Activated T-cell treated with anti-CD3 and anti-CD28 coated beads for 4 hours (primary cell): ENCODE measurements around the gene LIF.
"Not testable (repeated sequence)": the region's sequence is repeated elsewhere in the genome, so short reads cannot be mapped to it uniquely, and the experiment has no call there.

ENCODE experiments used
- DNase-seq: peaks from one replicate; pipeline ENCODE4 v3.0.0-alpha.2; 2020

LIF gene

GRCh38 chr22:30241576-30242371 lies 4.8 kb downstream of the LIF start:
- no peak for DNase-seq

DNA sequence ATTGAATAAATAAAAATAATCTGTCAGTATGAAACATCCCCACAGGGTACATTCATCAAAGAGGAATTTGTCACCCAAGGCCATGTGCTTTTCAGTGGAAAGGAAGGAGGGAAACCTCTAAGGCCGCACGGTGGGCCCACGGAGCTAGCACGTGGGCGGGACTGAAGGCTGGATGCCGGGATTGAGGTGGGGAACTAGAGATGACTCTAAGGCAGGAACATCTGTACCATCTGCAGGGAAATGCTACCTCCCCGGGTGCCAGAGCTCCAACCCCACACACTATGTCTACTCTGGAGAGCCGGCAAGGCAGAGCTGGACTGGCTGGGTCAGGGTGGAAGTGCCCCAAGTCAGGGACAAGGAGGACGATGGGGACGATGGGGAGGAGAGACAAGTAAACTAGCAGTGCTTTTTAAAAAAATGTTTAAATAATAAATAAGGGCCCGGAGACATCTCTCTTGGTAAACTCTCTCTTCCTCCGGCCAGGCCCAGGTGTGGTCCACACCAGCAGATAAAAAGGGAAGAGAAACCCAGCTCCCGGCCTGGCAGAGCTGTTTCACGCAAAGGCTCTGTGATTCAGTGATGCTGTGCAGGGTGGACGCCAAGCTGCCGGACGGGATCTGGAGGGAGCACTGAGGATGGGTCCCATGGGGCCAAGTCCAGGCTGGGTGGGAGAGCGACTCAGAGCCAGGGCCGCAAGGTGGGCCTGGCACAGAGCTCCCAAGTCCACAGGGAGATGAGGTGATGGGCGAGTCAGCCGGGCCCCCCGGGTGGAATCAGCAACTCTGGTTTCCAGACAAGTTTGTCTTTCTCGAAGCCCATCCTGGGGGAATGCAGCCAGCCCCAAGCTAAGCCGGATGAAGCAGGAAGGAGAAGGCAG lies 5.8 kb downstream of the LIF start:
- DNase-seq, result no peak

- DNase-seq, result no peak
Measured at GRCh38 chr22:30239488-30240405, 6.8 kb downstream of the LIF start.

- no peak for DNase-seq
Measured at GRCh38 chr22:30238661-30239487, 7.7 kb downstream of the LIF start.

DNA sequence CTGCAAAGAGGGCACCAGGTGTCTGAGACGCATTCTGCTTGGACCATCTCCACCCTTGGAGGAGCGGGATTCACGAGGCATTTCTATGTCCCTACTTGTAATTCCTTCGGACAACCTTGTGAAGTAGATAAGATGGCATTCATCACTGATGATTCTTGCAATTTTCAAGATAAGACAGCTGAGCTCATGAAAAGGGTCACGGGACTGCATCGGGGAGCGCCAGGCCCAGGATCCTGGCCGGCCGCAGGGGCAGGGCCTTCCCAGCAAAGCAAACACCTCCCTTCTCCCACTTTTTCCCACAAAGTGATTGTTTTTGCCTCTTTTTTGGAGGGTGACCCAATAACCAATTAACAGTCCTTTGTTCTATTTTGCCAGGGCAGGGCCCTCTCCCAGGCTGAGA lies 8.4 kb downstream of the LIF start:
- no peak for DNase-seq

- DNase-seq, result no peak
Measured at GRCh38 chr22:30236875-30237274, 9.7 kb downstream of the LIF start.

DNA sequence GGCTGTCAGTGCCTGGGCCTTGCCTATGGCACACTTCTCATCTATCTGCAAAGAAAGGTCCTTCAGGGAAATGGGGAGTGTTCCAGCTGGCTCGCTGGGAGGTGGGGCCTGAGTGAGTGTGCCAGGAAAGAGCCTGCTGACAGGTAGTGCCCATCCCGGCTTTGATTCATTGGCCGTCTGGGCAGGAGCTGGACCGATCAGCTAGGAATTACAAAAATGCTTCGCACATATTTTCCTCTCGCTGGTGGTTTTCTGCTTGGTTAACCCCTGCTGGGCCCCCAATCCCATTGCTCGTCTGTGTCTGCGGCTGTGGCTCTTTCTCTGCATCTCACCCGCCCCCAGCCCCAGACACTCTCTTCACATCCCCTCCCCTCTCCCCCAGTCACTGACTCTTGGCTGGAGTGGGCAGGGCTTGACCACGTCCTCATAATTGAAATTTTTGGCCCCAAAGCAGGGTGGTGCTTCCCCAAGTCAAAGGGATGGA lies 10.8 kb downstream of the LIF start:
- DNase-seq, result no peak

GRCh38 chr22:30234786-30235470 lies 11.6 kb downstream of the LIF start:
- DNase-seq, result no peak

DNA sequence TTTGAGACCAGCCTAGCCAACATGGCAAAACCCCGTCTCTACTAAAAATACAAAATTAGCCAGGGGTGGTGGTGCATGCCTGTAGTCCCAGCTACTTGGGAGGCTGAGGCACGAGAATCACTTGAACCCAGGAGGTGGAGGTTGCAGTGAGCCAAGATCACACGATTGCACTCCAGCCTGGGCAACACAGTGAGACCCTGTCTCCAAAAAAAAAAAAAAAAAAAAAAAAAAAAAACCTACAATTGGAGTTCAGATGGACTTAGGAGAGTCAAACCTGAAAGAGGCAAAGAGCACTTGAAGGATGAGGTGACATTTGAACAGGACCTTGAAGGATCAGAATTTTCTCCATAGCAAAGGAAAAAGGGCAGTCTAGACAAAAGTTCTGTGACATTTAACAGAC lies 12.2 kb downstream of the LIF start:
- not testable (repeated sequence) for DNase-seq

DNA sequence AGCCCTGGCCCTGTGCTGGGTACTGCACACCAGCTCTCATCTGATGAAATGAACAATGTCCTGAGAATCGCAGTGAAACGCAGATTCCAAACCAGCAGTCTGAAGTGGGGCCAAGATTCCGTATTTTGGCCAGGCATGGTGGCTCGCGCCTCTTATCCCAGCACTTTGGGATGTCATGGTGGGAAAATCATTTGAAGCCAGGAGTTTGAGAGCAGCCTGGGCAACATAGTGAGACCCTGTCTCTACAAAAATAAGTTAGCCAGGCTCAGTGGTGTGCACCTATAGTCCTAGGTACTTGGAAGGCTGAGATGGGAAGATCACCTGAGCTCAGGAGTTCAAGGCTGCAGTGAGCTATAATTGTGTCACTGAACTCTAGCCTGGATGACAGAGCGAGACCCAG lies 13.0 kb downstream of the LIF start:
- no peak for DNase-seq

GRCh38 chr22:30232716-30233218 lies 13.8 kb downstream of the LIF start:
- no peak for DNase-seq

GRCh38 chr22:30230787-30231461 lies 15.6 kb downstream of the LIF start:
- no peak for DNase-seq

DNA sequence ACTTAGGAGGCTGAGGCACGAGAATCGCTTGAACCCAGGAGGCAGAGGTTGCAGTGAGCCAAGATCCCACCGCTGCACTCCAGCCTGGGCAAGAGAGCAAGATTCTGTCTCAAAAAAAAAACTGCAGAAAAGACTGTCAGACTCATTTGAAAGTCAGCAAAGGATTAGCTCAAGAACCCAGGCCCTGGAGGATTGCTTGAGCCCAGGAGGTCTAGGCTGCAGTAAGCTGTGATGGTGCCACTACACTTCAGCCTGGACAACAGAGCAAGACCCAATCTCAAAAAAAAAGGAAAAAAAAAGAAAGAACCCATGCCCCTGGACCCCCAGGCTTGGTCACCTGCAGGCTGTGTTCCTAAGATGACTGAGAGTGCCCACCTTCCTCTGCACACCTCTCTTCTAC lies 16.2 kb downstream of the LIF start:
- no peak for DNase-seq

DNA sequence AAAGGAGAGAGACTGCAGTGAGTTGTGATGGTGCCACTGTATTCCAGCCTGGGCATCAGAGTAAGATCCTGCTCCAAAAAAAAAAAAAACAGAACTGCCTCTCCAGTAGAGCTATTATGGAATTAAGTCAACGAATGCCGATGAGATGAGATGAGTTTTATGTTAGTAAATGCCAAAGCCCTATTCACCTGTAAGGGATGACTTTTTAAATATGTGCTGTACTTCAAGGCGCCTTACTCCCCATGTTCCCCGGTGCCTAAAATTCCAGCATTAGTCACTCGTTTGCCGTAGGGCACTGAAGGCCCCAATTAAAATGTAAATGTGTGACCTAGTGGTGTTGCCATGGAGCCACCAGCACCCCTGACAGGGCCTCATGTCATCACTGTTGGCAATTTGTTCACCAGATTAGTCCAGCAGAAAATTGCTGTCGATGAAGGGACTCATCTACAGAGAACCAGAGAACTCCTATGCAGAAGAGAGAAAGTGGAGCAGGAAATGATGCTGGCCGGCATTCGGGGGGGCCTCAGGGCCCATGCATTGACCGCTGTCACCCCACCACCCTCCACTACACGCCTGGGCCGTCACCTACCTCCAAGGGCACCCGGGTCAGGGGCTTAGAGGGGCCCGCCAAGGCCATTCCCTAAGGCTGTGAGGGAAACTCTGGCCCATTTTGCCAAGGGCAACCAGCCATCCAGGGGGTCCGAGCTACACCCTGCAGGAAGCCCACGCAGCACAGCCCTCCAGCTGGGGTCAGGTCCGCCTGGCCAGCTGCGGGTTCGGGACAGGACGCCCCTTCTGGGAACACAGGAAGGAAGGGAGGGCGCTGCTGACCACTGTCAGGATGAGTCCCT lies 17.8 kb downstream of the LIF start:
- no peak for DNase-seq

DNA sequence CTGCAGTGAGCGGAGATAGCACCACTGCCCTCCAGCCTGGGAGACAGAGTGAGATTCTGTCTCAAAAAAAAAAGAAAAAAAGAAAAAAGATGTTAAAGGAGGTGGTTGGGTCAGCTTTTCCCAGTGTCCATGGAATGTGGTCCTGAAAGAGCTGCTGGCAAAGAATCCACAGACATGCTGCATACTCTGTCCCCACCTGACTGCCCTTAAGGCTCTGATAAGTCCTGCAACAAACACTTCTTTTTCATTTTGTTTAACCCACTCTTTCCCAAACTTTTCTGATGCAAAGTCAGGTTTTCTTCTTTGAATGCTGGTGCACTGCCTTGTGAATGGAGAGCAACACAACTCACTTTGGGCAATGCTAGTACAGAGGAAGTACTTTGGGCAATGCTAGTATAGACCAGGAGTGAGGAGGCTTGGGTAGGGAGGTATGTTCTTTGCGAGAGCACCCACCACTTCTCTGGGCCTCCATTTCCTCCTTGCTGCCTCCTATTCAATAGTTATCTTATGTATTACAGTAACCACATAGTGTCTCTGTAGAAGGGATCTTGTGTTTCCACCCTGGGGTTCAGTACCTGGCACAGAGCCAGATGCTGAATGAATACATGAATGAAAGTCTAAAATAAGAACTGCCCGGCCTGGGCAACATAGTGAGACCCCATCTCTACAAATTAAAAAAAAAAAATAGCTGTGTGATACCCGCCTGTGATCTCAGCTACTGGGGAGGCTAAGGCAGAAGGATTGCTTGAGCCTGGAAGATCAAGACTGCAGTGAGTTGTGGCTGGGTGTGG lies 18.9 kb downstream of the LIF start:
- DNase-seq, result no peak

DNA sequence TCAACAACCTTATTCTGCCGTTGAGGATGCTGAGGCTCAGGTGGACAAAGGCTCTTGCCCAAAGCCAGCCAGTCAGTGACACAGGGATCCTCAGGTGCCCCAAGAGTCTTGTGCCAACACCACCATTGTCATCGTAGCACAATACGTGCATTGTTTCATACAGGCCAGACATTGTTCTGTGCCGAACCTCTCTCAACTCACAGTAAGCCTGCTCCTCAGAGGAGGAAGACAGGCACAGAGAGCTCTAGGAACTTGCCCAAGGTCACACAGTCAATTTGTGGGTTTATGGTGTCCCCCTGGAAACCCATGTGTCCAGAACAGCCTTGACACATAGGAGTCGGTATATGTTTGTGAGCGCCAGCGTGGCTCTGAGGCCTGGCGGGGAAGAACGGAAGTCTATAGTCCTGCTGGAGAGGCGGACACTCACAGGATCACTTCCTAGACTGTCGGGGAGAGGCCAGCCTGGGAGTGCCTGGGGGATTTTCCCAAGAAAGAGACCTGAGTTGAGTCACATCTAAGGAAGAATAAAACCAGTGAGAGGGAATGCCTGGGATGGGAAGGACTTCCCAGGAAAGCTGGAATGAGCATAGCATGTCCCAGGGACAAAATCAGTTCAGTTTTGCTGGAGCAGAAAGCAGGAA lies 20.2 kb downstream of the LIF start:
- DNase-seq, result no peak

DNA sequence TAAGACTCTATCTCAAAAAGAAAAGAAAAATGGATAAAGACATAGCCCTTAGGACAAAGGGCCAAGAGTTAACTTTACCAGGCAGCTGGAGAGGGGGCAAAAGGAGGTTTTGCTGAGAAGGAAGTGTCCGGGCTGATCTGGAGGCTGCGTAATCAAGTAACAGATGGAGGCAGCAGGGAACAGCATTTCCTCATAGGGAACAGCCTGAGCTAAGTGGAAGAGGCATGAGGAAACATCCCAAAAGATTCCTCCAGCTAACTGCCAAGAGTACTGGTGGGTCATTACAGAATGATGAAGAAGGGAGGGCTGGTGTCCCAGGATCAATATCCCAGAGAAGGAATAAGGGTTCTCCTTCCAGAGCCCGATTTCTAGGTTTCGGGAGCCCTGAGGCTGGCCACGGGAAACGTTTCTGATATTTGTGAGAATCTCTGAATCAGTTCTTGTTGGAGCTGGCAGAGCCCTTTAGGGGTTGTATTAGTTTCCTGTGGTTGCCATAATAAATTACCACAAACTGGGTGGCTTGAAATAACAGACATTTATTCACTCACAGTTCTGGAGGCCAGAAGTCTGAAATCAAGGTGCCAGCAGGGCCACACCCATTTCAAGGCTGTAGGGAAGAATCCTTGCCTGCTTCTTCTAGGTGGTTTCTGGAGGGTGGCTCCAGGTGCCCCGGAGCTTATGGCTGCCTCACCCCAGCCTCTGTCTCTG lies 21.2 kb downstream of the LIF start:
- DNase-seq, result no peak
